HPDE6-E6E7 (cell line): ENCODE data around the gene ENPEP.

Source experiments
- DNase-seq: peaks from one replicate; pipeline ENCODE4 v3.0.0; 2011; ENCODE audit warnings: missing footprints; ENCODE audit errors: extremely low spot score

ENPEP gene

DNA sequence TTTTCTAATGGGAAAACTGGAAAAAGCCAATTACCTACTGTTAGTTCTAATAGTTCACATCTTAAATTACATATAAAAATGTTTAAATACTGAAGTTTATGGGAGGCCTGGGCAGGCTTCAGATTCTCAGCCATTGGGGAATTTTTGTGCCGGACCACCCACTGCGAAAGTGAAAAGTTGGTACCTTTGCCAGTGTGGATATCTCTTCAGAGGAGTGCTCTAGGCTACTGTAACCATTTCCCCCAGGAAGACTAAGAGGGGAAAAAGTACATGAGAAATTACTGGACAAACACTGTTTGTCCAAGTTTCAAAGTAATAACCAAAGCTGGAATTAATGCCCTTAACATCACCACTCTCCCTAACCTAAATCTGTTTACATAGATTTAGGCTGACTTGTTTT is 126.1 kb downstream of the ENPEP start:
- DNase-seq: no peak

- DNase-seq: no peak
Measured at GRCh38 chr4:110605077-110605476, 129.1 kb downstream of the ENPEP start.

DNA sequence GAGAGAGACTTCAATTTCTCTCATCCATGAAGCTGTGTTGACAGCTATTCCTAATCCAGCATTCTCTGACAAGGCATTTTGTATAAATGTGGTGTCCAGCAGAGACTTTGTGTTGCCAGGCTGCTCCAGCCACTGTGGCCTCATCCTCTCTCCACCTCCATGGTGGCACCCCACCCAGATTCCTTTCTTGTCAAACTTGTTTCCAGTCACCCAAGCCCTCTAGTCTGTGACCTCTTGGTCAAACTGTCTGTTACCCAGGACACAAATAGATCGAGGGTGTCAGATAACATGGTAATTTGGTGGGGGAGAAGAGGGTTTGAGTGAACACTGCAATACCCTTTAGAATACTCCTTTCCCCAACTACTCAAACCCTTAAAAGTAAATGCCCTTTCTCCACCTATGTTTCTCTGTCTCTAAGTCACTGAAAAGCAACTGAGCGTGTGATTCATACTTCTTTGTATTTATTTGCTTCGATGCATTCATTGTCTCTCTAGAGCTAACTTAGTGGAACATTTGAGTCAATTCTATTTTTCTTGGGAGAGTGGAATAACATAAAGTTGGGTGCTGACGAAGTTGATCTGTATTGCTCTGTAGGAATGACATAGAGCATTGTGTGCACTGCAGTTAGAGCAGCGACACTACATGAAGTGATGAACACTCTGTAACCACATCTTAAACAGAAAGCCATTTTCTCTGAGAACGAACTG is 133.2 kb downstream of the ENPEP start:
- DNase-seq: no peak

- no peak for DNase-seq
Measured at GRCh38 chr4:110610620-110610939, 134.6 kb downstream of the ENPEP start.

GRCh38 chr4:110610940-110611831 is 135.2 kb downstream of the ENPEP start:
- DNase-seq: peak; percentile 49

GRCh38 chr4:110611968-110612447 is 136.1 kb downstream of the ENPEP start:
- no peak for DNase-seq

- no peak for DNase-seq
Measured at GRCh38 chr4:110612631-110613269, 136.8 kb downstream of the ENPEP start.

GRCh38 chr4:110613745-110614144 is 137.8 kb downstream of the ENPEP start:
- DNase-seq: no peak

DNA sequence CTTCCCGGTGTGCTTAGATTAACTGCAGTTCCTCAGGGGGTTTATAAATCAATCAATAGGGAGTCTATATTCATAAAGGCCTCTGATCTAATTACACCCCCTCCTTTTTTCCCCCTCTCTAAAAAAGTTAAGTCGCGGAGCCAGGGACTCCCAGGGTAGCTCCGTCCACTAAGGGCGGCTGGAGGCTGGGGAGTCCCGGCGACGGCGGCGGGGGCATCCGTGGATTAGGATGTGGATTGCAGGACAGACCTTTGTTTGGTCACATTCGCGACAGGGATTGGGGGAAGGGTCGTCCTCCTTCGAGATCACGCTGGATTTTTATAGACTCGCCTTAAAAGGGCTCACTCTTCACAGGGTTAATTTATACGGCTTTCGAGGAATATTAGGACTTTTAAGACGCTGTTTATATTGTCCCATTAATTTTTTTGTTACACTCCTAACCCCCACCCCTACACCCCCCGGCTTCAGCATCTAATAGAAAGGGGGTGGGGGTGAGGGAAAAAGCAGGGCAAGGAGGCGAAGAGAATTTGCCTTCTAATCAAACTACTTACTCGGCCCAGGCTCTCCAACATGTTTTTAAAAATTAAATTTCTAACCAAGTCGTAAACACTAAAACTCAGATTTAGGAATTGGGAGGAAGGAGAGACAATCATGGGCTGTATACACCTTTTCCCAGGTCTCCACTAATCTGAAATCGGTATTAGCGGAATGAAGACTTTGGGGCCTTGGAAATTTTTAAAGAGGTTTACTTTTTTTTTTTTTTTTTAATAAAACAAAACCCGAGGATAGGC is 138.4 kb downstream of the ENPEP start:
- no peak for DNase-seq
